SU-DHL-6 (cell line): ENCODE data around the gene KCNN3.

Experiments
- CTCF ChIP-seq: fragments of 200-600 bp; sonication (generic); IDR thresholded peaks from one replicate; pipeline ENCODE4 v1.5.1; 2017; ENCODE audit warnings: antibody characterized with exemption, mild to moderate bottlenecking, low read length, moderate library complexity; ENCODE audit not compliant: insufficient read depth, poor library complexity, severe bottlenecking
- EZH2phosphoT487 ChIP-seq: fragments of 200-600 bp; sonication (generic), shearing (Covaris generic); conservative IDR thresholded peaks from 2 replicates; pipeline ENCODE4 v1.6.1; 2018; ENCODE audit warnings: mild to moderate bottlenecking, antibody characterized with exemption, low read length, moderate library complexity, mixed read lengths

DNA sequence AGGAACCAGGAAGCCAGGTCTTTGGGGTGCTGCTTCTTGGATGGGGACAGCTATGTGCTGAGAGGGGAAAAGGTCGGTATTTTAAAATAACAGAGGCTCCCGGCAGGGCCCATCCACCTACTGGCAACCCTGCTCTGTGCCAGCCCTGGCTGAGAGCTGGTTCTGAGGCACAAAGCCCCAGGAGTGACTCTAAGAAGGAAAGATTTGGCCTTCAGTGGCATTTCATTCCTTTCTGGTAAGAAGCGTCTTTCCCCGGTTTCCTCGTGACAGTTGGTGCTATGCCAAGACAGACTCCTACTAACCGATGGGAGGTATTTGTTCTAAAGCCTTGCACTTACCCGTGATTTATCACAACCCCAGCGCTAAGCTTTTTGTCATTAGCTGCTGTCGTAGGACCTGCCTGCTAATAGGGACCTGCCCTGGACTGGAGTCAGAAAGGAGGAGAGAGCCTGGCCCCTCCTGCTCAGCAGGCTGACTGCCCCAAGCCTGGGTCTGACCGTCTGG is 139.0 kb downstream of the KCNN3 start:
- TF ChIP-seq CTCF: no peak
- no peak for TF ChIP-seq EZH2phosphoT487
